KG1 (cell line): ENCODE data around the gene SETD4.

Source experiments
- DNase-seq: peaks from one replicate; lab custom pipeline; 2025; lab: John Stamatoyannopoulos, UW

Gene SETD4

GRCh38 chr21:36008505-36008904 lies 51.8 kb downstream of the SETD4 start:
- DNase-seq = no peak

GRCh38 chr21:36005879-36006400 lies 54.4 kb downstream of the SETD4 start:
- no peak for DNase-seq

GRCh38 chr21:36005018-36005417 lies 55.3 kb downstream of the SETD4 start:
- DNase-seq = no peak

- no peak for DNase-seq
These were observed 55.9 kb downstream of the SETD4 start for GRCh38 chr21:36004441-36004840.

- no peak for DNase-seq
These were observed 56.5 kb downstream of the SETD4 start for GRCh38 chr21:36003776-36004175.

- DNase-seq = no peak
These were observed 64.1 kb downstream of the SETD4 start for GRCh38 chr21:35996217-35996616.

- DNase-seq = no peak
These were observed 64.7 kb downstream of the SETD4 start for GRCh38 chr21:35995522-35996088.

GRCh38 chr21:35994613-35995012 lies 65.7 kb downstream of the SETD4 start:
- no peak for DNase-seq

GRCh38 chr21:35993875-35994490 lies 66.3 kb downstream of the SETD4 start:
- no peak for DNase-seq

GRCh38 chr21:35991131-35991530 lies 69.2 kb downstream of the SETD4 start:
- DNase-seq = no peak

- no peak for DNase-seq
These were observed 69.7 kb downstream of the SETD4 start for GRCh38 chr21:35990609-35991008.

GRCh38 chr21:35989138-35989735 lies 71.1 kb downstream of the SETD4 start:
- DNase-seq = no peak

- DNase-seq = no peak
These were observed 71.7 kb downstream of the SETD4 start for GRCh38 chr21:35988416-35989137.

- no peak for DNase-seq
These were observed 72.9 kb downstream of the SETD4 start for GRCh38 chr21:35987475-35987874.

GRCh38 chr21:35984654-35985361 lies 75.5 kb downstream of the SETD4 start:
- DNase-seq = no peak
